Stimulated activated CD4-positive, alpha-beta T cell treated with anti-CD3 and anti-CD28 coated beads, Interleukin-12 subunit alpha, Interleukin-12 subunit beta, amount 100 ng/mL, for 48 hours (primary cell): Measurements from ENCODE around the gene RBM20.
A peak's percentile ranks its signal among the peaks of the same experiment; 100 is the strongest.
"Not testable (repeated sequence)": the region's sequence is repeated elsewhere in the genome, so short reads cannot be mapped to it uniquely, and the experiment has no call there.

Experiments
- DNase-seq, 3 donors: peaks; one replicate each; pipeline ENCODE4 v3.0.0-alpha.2; 2020; ENCODE audit warnings: low read depth in 2 of 3, low spot score in 1 of 3

Gene RBM20

GRCh38 chr10:110758898-110759297, 114.8 kb downstream of the RBM20 start:
- no peak for DNase-seq

- DNase-seq = no peak
These were observed 115.4 kb downstream of the RBM20 start for GRCh38 chr10:110759523-110759922.

GRCh38 chr10:110762109-110762848, 118.1 kb downstream of the RBM20 start:
- no peak for DNase-seq

GRCh38 chr10:110762849-110763211, 118.7 kb downstream of the RBM20 start:
- no peak for DNase-seq

GRCh38 chr10:110764378-110764777, 120.2 kb downstream of the RBM20 start:
- DNase-seq = no peak

GRCh38 chr10:110764793-110765512, 120.8 kb downstream of the RBM20 start:
- DNase-seq = no peak

- DNase-seq = no peak
These were observed 121.6 kb downstream of the RBM20 start for GRCh38 chr10:110765513-110766319.

GRCh38 chr10:110767601-110768000, 123.5 kb downstream of the RBM20 start:
- not testable (repeated sequence) for DNase-seq

- DNase-seq = no peak
These were observed 126.1 kb downstream of the RBM20 start for GRCh38 chr10:110770243-110770642.

- no peak for DNase-seq
These were observed 127.3 kb downstream of the RBM20 start for GRCh38 chr10:110771486-110771885.

GRCh38 chr10:110771991-110772390, 127.9 kb downstream of the RBM20 start:
- DNase-seq = no peak

- no peak for DNase-seq
These were observed 128.4 kb downstream of the RBM20 start for GRCh38 chr10:110772454-110773025.

- no peak for DNase-seq
These were observed 129.5 kb downstream of the RBM20 start for GRCh38 chr10:110773693-110774068.

- peak; percentile 24 to 62 (median 32) for DNase-seq
These were observed 130.2 kb downstream of the RBM20 start for GRCh38 chr10:110774069-110775019.

GRCh38 chr10:110775020-110775375, 130.9 kb downstream of the RBM20 start:
- no peak for DNase-seq

- no peak for DNase-seq
These were observed 131.3 kb downstream of the RBM20 start for GRCh38 chr10:110775406-110775805.

GRCh38 chr10:110777017-110777416, 132.9 kb downstream of the RBM20 start:
- DNase-seq = no peak

- DNase-seq = no peak
These were observed 133.5 kb downstream of the RBM20 start for GRCh38 chr10:110777661-110778060.

- no peak for DNase-seq
These were observed 134.1 kb downstream of the RBM20 start for GRCh38 chr10:110778211-110778610.

- DNase-seq = peak in 1 of 3 donors; percentile 32
These were observed 135.4 kb downstream of the RBM20 start for GRCh38 chr10:110779489-110779888.
